SU-DHL-6 (cell line): Measurements from ENCODE around the gene PMVK.

Experiments
- CTCF ChIP-seq: fragments of 200-600 bp; sonication (generic); IDR thresholded peaks from one replicate; pipeline ENCODE4 v1.5.1; 2017; ENCODE audit warnings: antibody characterized with exemption, mild to moderate bottlenecking, low read length, moderate library complexity; ENCODE audit not compliant: insufficient read depth, poor library complexity, severe bottlenecking
- EZH2phosphoT487 ChIP-seq: fragments of 200-600 bp; sonication (generic), shearing (Covaris generic); conservative IDR thresholded peaks from 2 replicates; pipeline ENCODE4 v1.6.1; 2018; ENCODE audit warnings: mild to moderate bottlenecking, antibody characterized with exemption, low read length, moderate library complexity, mixed read lengths

DNA sequence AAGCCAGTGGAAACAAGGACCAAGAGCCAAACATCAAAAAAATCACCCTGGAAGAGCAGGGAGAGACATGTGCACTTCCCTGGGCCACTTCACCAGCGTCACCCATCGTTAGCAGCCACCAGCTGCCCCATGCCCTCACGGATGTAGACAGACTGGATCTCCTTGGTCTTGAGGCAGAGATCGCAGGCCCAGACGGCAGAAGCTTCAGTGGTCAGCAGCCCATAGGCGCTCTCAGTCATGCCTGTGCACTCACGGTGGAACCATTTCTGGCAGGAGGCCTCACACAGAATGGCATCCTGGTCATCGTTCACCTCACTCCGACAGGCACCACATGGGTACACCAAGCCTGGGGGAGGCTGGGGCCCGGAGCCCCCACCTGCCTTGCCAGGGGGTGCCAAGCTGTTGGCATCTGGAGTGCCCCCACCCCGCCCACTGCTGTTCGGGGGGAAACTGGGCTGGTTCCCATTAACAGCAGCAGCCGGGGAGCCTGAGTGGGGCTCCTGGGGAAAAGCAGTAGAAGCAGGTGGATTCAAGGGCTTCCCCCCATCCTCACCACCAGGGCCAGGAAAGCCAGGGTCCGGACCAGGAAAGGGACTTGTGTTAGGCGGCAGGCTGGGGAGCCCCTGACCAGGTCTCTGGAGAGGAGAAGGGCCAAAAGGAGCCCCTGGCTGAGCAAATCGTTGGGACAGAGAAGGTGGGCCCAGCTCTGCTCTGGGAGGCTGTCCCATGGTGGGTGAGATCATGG, 22.3 kb upstream of the PMVK start:
- TF ChIP-seq CTCF: no peak
- TF ChIP-seq EZH2phosphoT487: no peak
